Activated CD8-positive, alpha-beta memory T cell treated with anti-CD3 and anti-CD28 coated beads, Interleukin-2, amount 10 ng/mL, durations not matched to agents 7 days and 5 days (primary cell): Measurements from ENCODE around the gene PCDH9. TPM values are rescaled to one million over a fixed set of nuclear protein-coding genes. Genes with fewer than 3 reads are reported as not detected.
"Not testable (repeated sequence)": the region's sequence is repeated elsewhere in the genome, so short reads cannot be mapped to it uniquely, and the experiment has no call there.

Experiments used
- ATAC-seq: fragments of 150-1000 bp; cut with Tn5 transposase; one replicate; pipeline ENCODE4 v1.10.0; 2021; ENCODE audit warnings: moderate library complexity
- CTCF ChIA-PET: fragments of 350-600 bp; sonication (Branson Sonifier 250); formaldehyde crosslinking; loops from one replicate; lab custom pipeline; 2021; ENCODE audit warnings: antibody characterized with exemption; lab: Charles Lee
- DNase-seq: peaks from one replicate; pipeline ENCODE4 v3.0.0-alpha.2; 2020
- H3K27ac Mint-ChIP-seq: one replicate; pipeline ENCODE4 v1.8.0; 2021; ENCODE audit warnings: mild to moderate bottlenecking, mixed read lengths
- H3K27me3 Mint-ChIP-seq: one replicate; pipeline ENCODE4 v1.8.0; 2021; ENCODE audit warnings: mixed read lengths
- H3K36me3 Mint-ChIP-seq: one replicate; pipeline ENCODE4 v1.8.0; 2021; ENCODE audit warnings: mild to moderate bottlenecking, mixed read lengths
- H3K4me1 Mint-ChIP-seq: one replicate; pipeline ENCODE4 v1.8.0; 2021; ENCODE audit warnings: mixed read lengths
- H3K4me3 Mint-ChIP-seq: one replicate; pipeline ENCODE4 v1.8.0; 2021; ENCODE audit warnings: mild to moderate bottlenecking, moderate library complexity, mixed read lengths
- H3K9me3 Mint-ChIP-seq: one replicate; pipeline ENCODE4 v1.8.0; 2022; ENCODE audit warnings: low read depth, mixed read lengths
- total RNA-seq, 2 experiments: library from RNA; stranded (reverse); gene quantifications; one replicate each; pipeline ENCODE4 v1.2.3, GENCODE V29; 2021

The PCDH9 gene
- total RNA-seq, 2 experiments from 2014 or later: 0.14 to 0.15 TPM

DNA sequence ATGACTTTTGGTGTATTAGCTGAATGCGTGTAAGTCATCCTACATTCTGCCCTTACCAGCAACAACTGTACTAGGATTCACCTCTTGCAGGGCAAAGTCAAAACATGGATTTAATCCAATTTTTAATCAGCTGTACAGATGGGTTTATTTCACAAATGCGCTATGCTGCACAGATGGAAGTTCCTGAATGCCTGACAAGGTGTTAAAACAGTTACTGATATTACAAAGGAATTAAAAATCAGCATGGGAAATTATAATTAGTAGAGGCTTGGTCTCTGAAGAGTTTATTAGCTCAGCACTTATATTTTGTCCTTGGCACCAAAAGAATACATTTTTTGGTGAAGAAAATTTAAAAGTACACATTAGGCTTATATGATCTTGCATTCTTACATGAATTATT lies 448.9 kb downstream of the PCDH9 start:
- H3K27ac Mint-ChIP-seq: no peak overlapping the region
- no peaks in the 10 kb centered on the region for H3K27me3 Mint-ChIP-seq
- H3K9me3 Mint-ChIP-seq: peaks cover 3% of the 10 kb centered on the region
- CTCF ChIA-PET: no interaction called here
- H3K4me3 Mint-ChIP-seq: no peak overlapping the region
- no peaks in the 10 kb centered on the region for H3K36me3 Mint-ChIP-seq
- ATAC-seq (no peak), DNase-seq (no peak)
- no peaks in the 10 kb centered on the region for H3K4me1 Mint-ChIP-seq

DNA sequence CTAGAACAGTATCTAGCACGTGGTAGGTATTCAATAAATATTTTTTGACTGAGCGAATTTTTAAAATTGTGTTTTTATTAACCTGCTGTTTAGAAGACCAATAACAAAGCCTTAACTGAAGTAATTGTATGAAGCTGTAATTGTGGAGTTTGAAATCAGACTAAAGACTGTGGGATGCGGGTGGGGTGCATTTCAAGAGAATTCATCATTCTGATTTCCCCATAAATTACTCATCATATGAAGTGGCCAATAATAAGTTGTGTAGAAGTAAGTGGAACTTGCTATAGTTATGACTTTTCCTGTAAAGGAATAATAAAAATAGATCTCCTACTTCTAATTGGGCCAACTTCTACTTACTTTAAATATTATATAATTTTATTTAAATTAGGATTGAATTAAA lies 449.3 kb downstream of the PCDH9 start:
- peaks cover 3% of the 10 kb centered on the region for H3K9me3 Mint-ChIP-seq
- DNase-seq: no peak
- ATAC-seq: no peak
- no peaks in the 10 kb centered on the region for H3K27me3 Mint-ChIP-seq
- no peaks in the 10 kb centered on the region for H3K36me3 Mint-ChIP-seq
- CTCF ChIA-PET: no interaction called here
- no peak overlapping the region for H3K4me3 Mint-ChIP-seq
- H3K27ac Mint-ChIP-seq: no peak overlapping the region
- H3K4me1 Mint-ChIP-seq: no peaks in the 10 kb centered on the region

DNA sequence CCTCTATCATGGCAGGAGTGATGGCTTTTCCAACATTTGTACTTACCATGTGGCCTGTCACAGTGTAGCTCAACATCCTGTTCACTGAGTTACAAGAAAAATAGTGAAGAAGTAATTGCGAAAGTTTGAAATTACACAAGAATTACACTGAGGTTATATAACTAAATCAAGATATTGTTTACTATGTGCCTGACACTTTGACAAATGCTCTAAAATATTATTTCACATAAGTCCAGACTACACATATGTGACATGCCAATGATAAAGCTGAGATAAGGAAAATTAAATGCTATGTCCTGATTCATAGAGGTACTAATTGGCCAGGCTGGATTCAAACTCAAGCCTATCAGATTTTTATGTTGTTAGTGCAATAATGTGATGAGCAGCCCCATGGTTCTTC lies 451.7 kb downstream of the PCDH9 start:
- ATAC-seq (no peak), DNase-seq (no peak)
- Mint-ChIP-seq H3K36me3 (no peaks in the 10 kb centered on the region), H3K27me3 (no peaks in the 10 kb centered on the region), H3K27ac (no peak overlapping the region), H3K9me3 (peaks cover 3% of the 10 kb centered on the region), H3K4me3 (no peak overlapping the region), H3K4me1 (no peaks in the 10 kb centered on the region)
- CTCF ChIA-PET: no interaction called here

DNA sequence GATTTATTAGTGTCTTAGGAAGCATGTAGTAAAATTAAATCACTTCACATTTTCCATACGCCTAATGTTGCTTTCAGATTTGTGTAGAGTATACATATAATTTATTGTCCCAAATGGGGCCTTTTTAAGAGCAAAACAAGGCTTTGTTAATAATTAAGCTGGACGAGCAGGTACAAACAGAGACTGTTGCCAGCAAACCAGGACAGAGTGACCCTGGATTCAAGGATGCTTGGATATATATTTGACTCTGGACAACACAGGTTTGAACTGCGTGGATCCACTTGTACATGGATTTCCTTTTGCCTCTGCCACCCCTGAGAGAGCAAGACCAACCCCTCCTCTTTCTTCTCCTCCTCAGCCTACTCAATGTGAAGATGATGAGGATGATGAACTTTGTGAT lies 454.9 kb downstream of the PCDH9 start:
- CTCF ChIA-PET: no interaction called here
- no peak overlapping the region for H3K27ac Mint-ChIP-seq
- DNase-seq (no peak), ATAC-seq (no peak)
- no peak overlapping the region for H3K4me3 Mint-ChIP-seq
- no peaks in the 10 kb centered on the region for H3K36me3 Mint-ChIP-seq
- H3K9me3 Mint-ChIP-seq: peaks cover 6% of the 10 kb centered on the region
- H3K4me1 Mint-ChIP-seq: no peaks in the 10 kb centered on the region
- no peaks in the 10 kb centered on the region for H3K27me3 Mint-ChIP-seq

DNA sequence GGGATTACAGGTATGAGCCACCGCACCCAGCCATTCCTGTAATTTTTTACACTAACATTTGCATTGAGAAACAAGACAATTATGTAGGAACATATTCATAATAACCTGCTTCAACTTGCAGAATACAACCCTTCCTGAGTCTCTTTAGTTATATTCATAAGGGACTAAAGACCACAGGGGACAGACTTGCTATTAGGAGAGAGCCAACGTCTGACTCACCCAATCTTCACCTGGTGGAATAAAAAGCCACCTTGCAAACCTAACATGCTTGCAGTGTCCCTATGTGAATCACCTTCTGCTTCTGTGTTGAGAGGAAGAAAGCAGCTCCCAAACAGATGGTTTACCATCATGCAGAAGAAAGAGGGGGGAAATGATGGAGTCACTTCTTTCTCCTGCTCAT lies 456.1 kb downstream of the PCDH9 start:
- Mint-ChIP-seq H3K27ac (no peak overlapping the region), H3K27me3 (no peaks in the 10 kb centered on the region), H3K36me3 (no peaks in the 10 kb centered on the region), H3K9me3 (peaks cover 6% of the 10 kb centered on the region), H3K4me1 (no peaks in the 10 kb centered on the region), H3K4me3 (no peak overlapping the region)
- ATAC-seq: no peak
- no peak for DNase-seq
- CTCF ChIA-PET: no interaction called here

DNA sequence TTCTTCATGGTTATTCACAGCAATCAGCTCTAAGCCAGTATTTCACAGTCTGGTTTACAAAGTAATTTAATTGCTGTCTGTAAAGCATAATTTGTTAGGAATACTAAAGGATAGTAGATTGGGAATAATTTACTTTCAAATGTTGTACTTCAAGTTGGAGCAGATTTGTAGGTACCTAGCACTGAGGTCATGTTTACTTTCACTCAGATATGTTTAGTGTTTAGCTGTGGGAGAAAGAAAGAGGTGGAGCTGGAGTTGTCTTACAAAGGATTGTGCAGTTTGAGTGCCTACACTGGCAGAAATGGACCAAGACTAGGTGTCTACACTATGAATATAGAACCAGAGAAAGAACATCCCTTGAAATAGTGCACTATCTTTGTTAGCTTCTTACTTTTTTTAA lies 464.6 kb downstream of the PCDH9 start:
- Mint-ChIP-seq H3K9me3 (peaks cover 11% of the 10 kb centered on the region), H3K4me1 (no peaks in the 10 kb centered on the region), H3K27ac (no peak overlapping the region), H3K4me3 (no peak overlapping the region), H3K36me3 (no peaks in the 10 kb centered on the region), H3K27me3 (no peaks in the 10 kb centered on the region)
- ATAC-seq (no peak), DNase-seq (no peak)
- CTCF ChIA-PET: no interaction called here

DNA sequence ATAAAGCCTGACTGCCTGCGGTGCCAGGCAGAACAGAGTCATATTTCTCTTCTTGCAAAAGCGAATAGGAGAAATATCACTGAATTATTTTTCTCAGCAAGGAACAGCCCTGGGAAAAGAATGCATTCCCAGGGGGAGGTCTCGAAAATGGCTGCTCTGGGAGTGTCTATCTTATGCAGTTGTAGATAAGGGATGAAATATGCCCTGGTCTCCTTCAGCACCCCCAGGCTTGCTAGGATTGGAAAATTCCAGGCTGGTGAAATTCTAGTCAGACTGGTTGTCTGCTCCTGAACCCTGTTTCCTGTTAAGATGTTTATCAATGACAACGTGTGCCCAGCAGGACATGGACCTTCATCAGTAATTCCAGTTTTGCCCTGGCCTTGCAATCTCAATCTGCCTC lies 469.5 kb downstream of the PCDH9 start:
- peaks cover 17% of the 10 kb centered on the region for H3K9me3 Mint-ChIP-seq
- DNase-seq, H3K4me1 Mint-ChIP-seq, H3K36me3 Mint-ChIP-seq, H3K27ac Mint-ChIP-seq, CTCF ChIA-PET, H3K27me3 Mint-ChIP-seq, ATAC-seq, H3K4me3 Mint-ChIP-seq: not testable (repeated sequence)

DNA sequence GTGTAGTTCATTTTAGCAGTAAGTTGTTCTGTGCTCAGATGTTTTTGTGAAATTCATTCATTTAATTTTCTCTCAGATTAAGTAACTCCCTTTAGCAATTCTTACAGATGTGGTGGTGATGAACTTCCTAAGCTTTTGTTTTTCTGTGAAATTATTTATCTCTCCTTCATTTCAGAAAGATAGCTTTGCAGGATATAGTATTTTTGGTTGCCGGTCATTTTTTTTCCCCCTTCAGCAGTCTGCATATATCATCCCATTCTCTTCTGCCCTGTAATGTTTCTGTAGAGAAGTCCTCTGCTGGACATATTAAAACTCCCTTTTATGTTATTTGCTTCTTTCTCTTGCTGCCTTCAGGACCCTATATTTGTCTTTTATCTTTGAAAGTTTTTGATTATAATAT lies 470.2 kb downstream of the PCDH9 start:
- Mint-ChIP-seq H3K27me3 (no peaks in the 10 kb centered on the region), H3K4me1 (no peaks in the 10 kb centered on the region), H3K36me3 (no peaks in the 10 kb centered on the region), H3K4me3 (no peak overlapping the region), H3K9me3 (peaks cover 20% of the 10 kb centered on the region), H3K27ac (no peak overlapping the region)
- DNase-seq (no peak), ATAC-seq (no peak)
- CTCF ChIA-PET: no interaction called here

DNA sequence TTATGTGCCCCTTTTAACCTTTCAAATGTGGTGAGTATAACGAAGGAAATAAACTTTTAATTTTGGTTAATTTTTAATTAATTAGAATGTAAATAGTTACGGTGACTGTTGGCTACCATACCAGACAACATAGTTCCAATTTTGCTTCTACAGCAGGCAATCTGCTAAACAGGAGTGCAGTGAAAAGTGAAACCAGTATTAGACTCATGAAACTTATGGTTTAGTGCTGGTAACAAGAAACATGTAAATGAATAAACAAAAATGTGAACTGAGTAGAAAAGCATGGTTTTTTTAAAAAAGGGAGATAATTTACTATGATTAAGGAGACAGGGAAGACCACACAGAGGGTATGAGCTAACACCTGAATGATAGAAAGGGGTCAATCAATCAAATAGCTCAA lies 478.4 kb downstream of the PCDH9 start:
- Mint-ChIP-seq H3K27ac (no peak overlapping the region), H3K4me1 (no peaks in the 10 kb centered on the region), H3K27me3 (no peaks in the 10 kb centered on the region), H3K36me3 (no peaks in the 10 kb centered on the region), H3K4me3 (no peak overlapping the region), H3K9me3 (peaks cover 10% of the 10 kb centered on the region)
- CTCF ChIA-PET: no interaction called here
- DNase-seq (no peak), ATAC-seq (no peak)

DNA sequence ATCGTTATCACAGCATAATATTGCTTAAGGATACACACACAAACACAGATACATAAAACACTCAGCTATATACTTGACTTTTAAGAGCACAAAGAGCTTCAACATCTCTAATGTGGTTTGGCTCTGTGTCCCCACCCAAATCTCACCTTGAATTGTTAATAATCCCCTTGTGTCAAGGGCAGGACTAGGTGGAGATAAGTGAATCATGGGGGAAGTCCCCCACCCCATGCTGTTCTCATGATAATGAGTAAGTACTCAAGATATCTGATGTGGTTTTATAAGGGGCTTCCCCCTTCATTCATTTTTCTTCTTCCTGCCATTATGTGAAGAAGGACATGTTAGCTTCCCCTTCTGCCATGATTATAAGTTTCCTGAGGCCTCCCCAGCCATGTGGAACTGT lies 481.4 kb downstream of the PCDH9 start:
- ATAC-seq: no peak
- Mint-ChIP-seq H3K4me3 (no peak overlapping the region), H3K27ac (no peak overlapping the region), H3K36me3 (no peaks in the 10 kb centered on the region), H3K4me1 (no peaks in the 10 kb centered on the region), H3K27me3 (no peaks in the 10 kb centered on the region), H3K9me3 (peaks cover 6% of the 10 kb centered on the region)
- DNase-seq: no peak
- CTCF ChIA-PET: no interaction called here

DNA sequence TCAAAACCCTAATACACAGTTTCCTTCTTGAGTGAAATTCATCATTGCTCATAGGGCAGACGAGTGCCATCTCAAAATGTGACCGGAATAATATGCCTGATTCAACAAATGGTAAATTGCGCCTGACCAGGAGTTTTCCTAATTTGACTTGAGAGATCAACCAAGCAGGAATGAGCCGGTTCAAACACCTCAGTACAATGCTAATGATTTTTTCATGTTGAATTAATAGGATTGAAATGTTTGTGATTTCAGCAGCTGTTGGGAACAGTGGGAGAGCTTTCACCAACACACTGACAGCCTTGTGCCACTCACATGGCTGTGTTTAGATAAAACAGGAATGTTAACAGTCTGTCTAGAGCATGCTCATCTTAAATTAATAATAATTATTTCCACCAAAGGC lies 484.8 kb downstream of the PCDH9 start:
- no peaks in the 10 kb centered on the region for H3K4me1 Mint-ChIP-seq
- no peaks in the 10 kb centered on the region for H3K27me3 Mint-ChIP-seq

DNA sequence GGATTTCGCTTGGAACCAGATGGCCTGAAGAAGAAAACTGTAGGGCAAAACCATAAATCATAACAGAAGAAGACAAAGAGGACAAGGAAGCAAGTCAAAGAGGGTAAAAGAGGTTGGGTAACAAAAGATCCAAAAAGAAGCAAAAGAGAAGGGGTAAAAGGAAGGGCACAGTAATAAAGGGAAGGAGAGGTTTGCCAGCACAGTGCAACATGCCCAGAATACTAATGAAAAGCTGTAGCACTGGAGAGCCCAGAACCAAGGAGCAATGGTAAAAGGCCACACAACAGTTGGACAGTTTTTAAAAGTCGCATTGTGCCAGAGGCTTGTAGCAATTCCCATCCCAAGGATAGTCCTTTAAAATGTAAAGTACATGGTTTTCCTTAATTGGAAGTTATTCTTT lies 506.6 kb downstream of the PCDH9 start:
- no peak overlapping the region for H3K4me3 Mint-ChIP-seq
- no peaks in the 10 kb centered on the region for H3K36me3 Mint-ChIP-seq
- H3K27me3 Mint-ChIP-seq: no peaks in the 10 kb centered on the region
- no peak for DNase-seq
- no peaks in the 10 kb centered on the region for H3K4me1 Mint-ChIP-seq
- no peak overlapping the region for H3K27ac Mint-ChIP-seq
- CTCF ChIA-PET: no interaction called here
- peaks cover 6% of the 10 kb centered on the region for H3K9me3 Mint-ChIP-seq
- ATAC-seq: no peak

More for the DNA sequence above, 484.8 kb downstream of the PCDH9 start:
- Mint-ChIP-seq H3K36me3 (no peaks in the 10 kb centered on the region), H3K27ac (no peak overlapping the region), H3K4me3 (no peak overlapping the region), H3K9me3 (peaks cover 4% of the 10 kb centered on the region)
- no peak for DNase-seq
- ATAC-seq: no peak
- CTCF ChIA-PET: no interaction called here

DNA sequence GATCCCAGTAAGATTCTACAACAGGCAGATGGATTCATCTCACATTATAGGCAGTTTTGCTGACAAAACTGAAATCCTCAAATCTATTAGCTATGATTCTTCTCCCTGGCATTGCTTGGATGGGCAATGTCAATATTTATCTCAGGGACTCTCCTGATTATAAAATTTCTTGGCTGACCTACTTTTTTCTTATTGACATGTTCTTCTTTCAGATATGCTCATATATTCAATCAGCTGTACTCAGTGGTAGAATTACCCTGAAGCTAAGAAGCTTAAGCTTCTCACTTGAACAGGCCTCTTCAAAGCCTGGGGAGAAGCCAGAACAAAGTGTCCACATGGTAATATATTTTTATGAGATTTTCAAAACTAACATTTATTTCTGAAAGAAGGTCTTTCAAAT lies 513.6 kb downstream of the PCDH9 start:
- H3K4me3 Mint-ChIP-seq: no peak overlapping the region
- ATAC-seq (no peak), DNase-seq (no peak)
- H3K27me3 Mint-ChIP-seq: no peaks in the 10 kb centered on the region
- CTCF ChIA-PET: no interaction called here
- no peak overlapping the region for H3K27ac Mint-ChIP-seq
- H3K4me1 Mint-ChIP-seq: no peaks in the 10 kb centered on the region
- no peaks in the 10 kb centered on the region for H3K36me3 Mint-ChIP-seq
- no peaks in the 10 kb centered on the region for H3K9me3 Mint-ChIP-seq

DNA sequence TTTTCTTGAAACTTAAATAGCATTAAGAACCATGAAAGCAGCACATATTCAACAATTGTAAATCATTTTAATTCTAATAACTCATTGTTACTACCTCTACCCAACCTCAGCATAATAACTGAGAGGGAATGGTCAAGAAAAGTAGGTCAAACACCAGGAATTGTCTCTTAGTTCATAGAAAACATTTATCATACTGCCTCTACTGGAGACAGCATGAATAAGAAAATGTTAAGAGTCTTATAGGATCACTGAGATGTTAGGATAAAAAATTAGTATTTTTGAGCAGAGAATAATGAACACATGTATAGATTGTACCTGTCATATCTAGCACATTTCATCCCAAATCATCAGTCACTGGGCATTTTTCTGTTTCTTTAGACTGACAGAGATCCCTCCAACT lies 515.3 kb downstream of the PCDH9 start:
- no peaks in the 10 kb centered on the region for H3K27me3 Mint-ChIP-seq

DNA sequence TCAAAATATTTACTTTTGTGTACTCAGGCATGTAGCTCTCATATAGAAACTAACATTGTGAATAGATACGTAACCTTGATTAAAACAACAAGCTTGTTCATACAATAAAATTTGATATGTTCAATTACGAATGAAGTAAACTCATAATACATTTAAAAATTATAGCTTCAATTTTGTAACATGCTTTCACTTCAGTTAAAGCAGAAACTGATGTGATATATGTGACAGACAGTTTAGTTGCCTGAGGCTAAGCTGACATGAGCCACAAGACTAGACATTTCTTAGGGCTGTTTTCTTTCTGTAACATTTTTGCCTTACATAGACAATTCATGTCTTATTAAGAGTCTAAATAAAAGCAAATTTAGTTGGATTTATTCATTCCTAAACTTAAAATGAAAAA lies 526.0 kb downstream of the PCDH9 start:
- no peak for DNase-seq
- H3K27ac Mint-ChIP-seq: no peak overlapping the region
- no peaks in the 10 kb centered on the region for H3K36me3 Mint-ChIP-seq
- peaks cover 2% of the 10 kb centered on the region for H3K9me3 Mint-ChIP-seq
- CTCF ChIA-PET: no interaction called here
- no peaks in the 10 kb centered on the region for H3K4me1 Mint-ChIP-seq
- no peak for ATAC-seq
- no peak overlapping the region for H3K4me3 Mint-ChIP-seq
- H3K27me3 Mint-ChIP-seq: no peaks in the 10 kb centered on the region

More for the DNA sequence above, 515.3 kb downstream of the PCDH9 start:
- no peak overlapping the region for H3K4me3 Mint-ChIP-seq
- ATAC-seq (no peak), DNase-seq (no peak)
- peaks cover 3% of the 10 kb centered on the region for H3K9me3 Mint-ChIP-seq
- H3K27ac Mint-ChIP-seq: no peak overlapping the region
- H3K4me1 Mint-ChIP-seq: no peaks in the 10 kb centered on the region
- H3K36me3 Mint-ChIP-seq: no peaks in the 10 kb centered on the region
- CTCF ChIA-PET: no interaction called here
